SK-N-MC (cell line): ENCODE measurements around the gene RGS6.
A peak's percentile ranks its signal among the peaks of the same experiment; 100 is the strongest.

Experiments
- DNase-seq: peaks from one replicate; pipeline ENCODE4 v3.0.0-alpha.2; 2011; ENCODE audit warnings: low read depth, low spot score
- H3K27ac ChIP-seq: fragments of 200-600 bp; sonication (generic); 2 replicates; pipeline ENCODE4 v1.5.1; 2016; ENCODE audit warnings: mixed run types
- H3K36me3 ChIP-seq: fragments of 200-600 bp; sonication (generic); 2 replicates; pipeline ENCODE4 v1.6.1; 2017; ENCODE audit warnings: antibody characterized with exemption, low read length, mixed read lengths; ENCODE audit not compliant: insufficient read depth
- H3K4me3 ChIP-seq: fragments of 200-600 bp; sonication (generic); 2 replicates; pipeline ENCODE4 v1.5.1; 2016
- H3K9ac ChIP-seq: fragments of 200-600 bp; sonication (generic); 2 replicates; pipeline ENCODE4 v1.8.0; 2017; ENCODE audit warnings: mixed run types, mixed read lengths; ENCODE audit not compliant: insufficient read length
- H3K9me3 ChIP-seq: fragments of 200-600 bp; sonication (generic); 2 replicates; pipeline ENCODE4 v1.6.1; 2017; ENCODE audit warnings: low read depth, mild to moderate bottlenecking, antibody characterized with exemption, low read length, moderate library complexity, mixed read lengths
- EZH2 ChIP-seq: fragments of 200-600 bp; sonication (generic); IDR thresholded peaks from one replicate; pipeline ENCODE4 v1.6.1; 2017; ENCODE audit warnings: antibody characterized with exemption
- FOXP2 ChIP-seq: optimal IDR thresholded peaks from 2 replicates; pipeline ENCODE3; 2011; ENCODE audit warnings: mild to moderate bottlenecking, moderate library complexity; ENCODE audit not compliant: insufficient read depth; ENCODE audit errors: extremely low read length, control extremely low read depth
- POLR2AphosphoS5 ChIP-seq: IDR thresholded peaks from 2 replicates; pipeline ENCODE4 v1.6.1; 2012; ENCODE audit warnings: mild to moderate bottlenecking, low read depth, low read length, borderline replicate concordance

RGS6 gene

GRCh38 chr14:72023128-72024042 is 91.2 kb downstream of the RGS6 start:
- no peak overlapping the region for H3K9ac ChIP-seq
- no peaks in the 10 kb centered on the region for H3K9me3 ChIP-seq
- no peak overlapping the region for H3K27ac ChIP-seq

GRCh38 chr14:72024043-72024407 is 91.8 kb downstream of the RGS6 start:
- Histone ChIP-seq H3K9me3 (no peaks in the 10 kb centered on the region), H3K4me3 (no peak overlapping the region), H3K9ac (no peak overlapping the region), H3K27ac (no peak overlapping the region), H3K36me3 (no peaks in the 10 kb centered on the region)
- TF ChIP-seq FOXP2 (no peak), POLR2AphosphoS5 (no peak), EZH2 (no peak)
- peak; percentile 39 for DNase-seq

More at GRCh38 chr14:72023128-72024042, 91.2 kb downstream of the RGS6 start:
- H3K4me3 ChIP-seq: no peak overlapping the region
- H3K36me3 ChIP-seq: no peaks in the 10 kb centered on the region
- DNase-seq: peak; percentile 12
- TF ChIP-seq POLR2AphosphoS5: no peak
- no peak for TF ChIP-seq EZH2
- TF ChIP-seq FOXP2: no peak

GRCh38 chr14:72024504-72024903 is 92.3 kb downstream of the RGS6 start:
- Histone ChIP-seq H3K9ac (no peak overlapping the region), H3K9me3 (no peaks in the 10 kb centered on the region), H3K4me3 (no peak overlapping the region), H3K27ac (no peak overlapping the region), H3K36me3 (no peaks in the 10 kb centered on the region)
- DNase-seq: no peak
- no peak for TF ChIP-seq EZH2
- no peak for TF ChIP-seq POLR2AphosphoS5
- no peak for TF ChIP-seq FOXP2

- no peak for TF ChIP-seq FOXP2
- TF ChIP-seq POLR2AphosphoS5: no peak
- TF ChIP-seq EZH2: no peak
- H3K36me3 ChIP-seq: no peaks in the 10 kb centered on the region
Observed at GRCh38 chr14:72026536-72026935, 94.3 kb downstream of the RGS6 start.

GRCh38 chr14:72027061-72027460 is 94.8 kb downstream of the RGS6 start:
- DNase-seq: no peak
- Histone ChIP-seq H3K4me3 (no peak overlapping the region), H3K9ac (no peak overlapping the region), H3K27ac (no peak overlapping the region), H3K36me3 (no peaks in the 10 kb centered on the region), H3K9me3 (no peaks in the 10 kb centered on the region)
- TF ChIP-seq EZH2: no peak
- TF ChIP-seq POLR2AphosphoS5: no peak
- TF ChIP-seq FOXP2: no peak

More at GRCh38 chr14:72026536-72026935, 94.3 kb downstream of the RGS6 start:
- DNase-seq: no peak
- no peak overlapping the region for H3K27ac ChIP-seq
- H3K9me3 ChIP-seq: no peaks in the 10 kb centered on the region
- H3K4me3 ChIP-seq: no peak overlapping the region
- H3K9ac ChIP-seq: no peak overlapping the region

- no peaks in the 10 kb centered on the region for H3K36me3 ChIP-seq
- no peak overlapping the region for H3K4me3 ChIP-seq
- TF ChIP-seq FOXP2: no peak
- TF ChIP-seq EZH2: no peak
- TF ChIP-seq POLR2AphosphoS5: no peak
- DNase-seq: no peak
- no peaks in the 10 kb centered on the region for H3K9me3 ChIP-seq
- H3K9ac ChIP-seq: no peak overlapping the region
- no peak overlapping the region for H3K27ac ChIP-seq
Observed at GRCh38 chr14:72033365-72033764, 101.1 kb downstream of the RGS6 start.

- Histone ChIP-seq H3K27ac (no peak overlapping the region), H3K36me3 (no peaks in the 10 kb centered on the region), H3K9me3 (no peaks in the 10 kb centered on the region), H3K9ac (no peak overlapping the region), H3K4me3 (no peak overlapping the region)
- TF ChIP-seq FOXP2: no peak
- TF ChIP-seq POLR2AphosphoS5: no peak
- no peak for TF ChIP-seq EZH2
- no peak for DNase-seq
Observed at GRCh38 chr14:72040528-72040927, 108.3 kb downstream of the RGS6 start.

- Histone ChIP-seq H3K9ac (no peak overlapping the region), H3K27ac (no peak overlapping the region), H3K9me3 (no peaks in the 10 kb centered on the region), H3K36me3 (no peaks in the 10 kb centered on the region), H3K4me3 (no peak overlapping the region)
- no peak for TF ChIP-seq EZH2
- no peak for TF ChIP-seq POLR2AphosphoS5
- no peak for TF ChIP-seq FOXP2
- no peak for DNase-seq
Observed at GRCh38 chr14:72045271-72045670, 113.0 kb downstream of the RGS6 start.

- Histone ChIP-seq H3K9me3 (no peaks in the 10 kb centered on the region), H3K4me3 (no peak overlapping the region), H3K27ac (no peak overlapping the region), H3K9ac (no peak overlapping the region), H3K36me3 (no peaks in the 10 kb centered on the region)
- no peak for DNase-seq
- TF ChIP-seq POLR2AphosphoS5 (no peak), FOXP2 (no peak), EZH2 (no peak)
Observed at GRCh38 chr14:72045885-72046284, 113.7 kb downstream of the RGS6 start.
